Neural cell (in vitro differentiated cells): ENCODE results near the gene UNC119B. TPM values are rescaled to one million over a fixed set of nuclear protein-coding genes. Genes with fewer than 3 reads are reported as not detected.

Experiments
- H2AFZ ChIP-seq: fragments of 200-600, 300-800 bp; sonication (generic), shearing (Covaris generic); 2 replicates; pipeline ENCODE4 v1.6.0; 2014; ENCODE audit warnings: low read depth, mild to moderate bottlenecking, antibody characterized with exemption, low read length, moderate library complexity
- H3F3A ChIP-seq: fragments of 200-600 bp; shearing (Covaris generic); 2 replicates; pipeline ENCODE4 v1.6.1; 2016; ENCODE audit warnings: mild to moderate bottlenecking, moderate library complexity, mixed read lengths, antibody characterized with exemption, low read length; ENCODE audit not compliant: insufficient read depth, poor library complexity, severe bottlenecking
- H3K27ac ChIP-seq: fragments of 200-600, 300-800 bp; sonication (generic), shearing (Covaris generic); 2 replicates; pipeline ENCODE4 v1.5.1; 2014; ENCODE audit warnings: mild to moderate bottlenecking, low read length, moderate library complexity
- H3K27me3 ChIP-seq: fragments of 300-800, 200-600 bp; sonication (generic), shearing (Covaris generic); 2 replicates; pipeline ENCODE4 v1.6.0; 2014; ENCODE audit warnings: mild to moderate bottlenecking, low read depth, low read length, moderate library complexity; ENCODE audit not compliant: insufficient read depth
- H3K36me3 ChIP-seq: fragments of 300-800, 200-600 bp; sonication (generic), shearing (Covaris generic); 2 replicates; pipeline ENCODE4 v1.5.1; 2014; ENCODE audit warnings: mild to moderate bottlenecking, antibody characterized with exemption, low read length, moderate library complexity; ENCODE audit not compliant: insufficient read depth
- H3K4me2 ChIP-seq: fragments of 300-800, 200-600 bp; sonication (generic), shearing (Covaris generic); 2 replicates; pipeline ENCODE4 v1.6.0; 2014; ENCODE audit warnings: mild to moderate bottlenecking, low read length
- H3K4me3 ChIP-seq: fragments of 300-800, 200-600 bp; sonication (generic), shearing (Covaris generic); 2 replicates; pipeline ENCODE4 v1.5.1; 2014; ENCODE audit warnings: mild to moderate bottlenecking, low read length, moderate library complexity
- H3K79me2 ChIP-seq: fragments of 200-600 bp; shearing (Covaris generic); replicated peaks from 2 replicates; pipeline ENCODE4 v1.6.0; 2014; ENCODE audit warnings: mild to moderate bottlenecking, low read length, moderate library complexity; ENCODE audit not compliant: insufficient read depth
- H3K9ac ChIP-seq: fragments of 300-800, 200-600 bp; sonication (generic), shearing (Covaris generic); 2 replicates; pipeline ENCODE4 v1.6.1; 2016; ENCODE audit warnings: mild to moderate bottlenecking, low read length, mixed read lengths
- H3K9me2 ChIP-seq: fragments of 200-600 bp; shearing (Covaris generic); 2 replicates; pipeline ENCODE4 v1.6.1; 2016; ENCODE audit warnings: mild to moderate bottlenecking, low read length, mixed read lengths; ENCODE audit not compliant: insufficient read depth
- H3K9me3 ChIP-seq: fragments of 200-600, 300-800 bp; sonication (generic), shearing (Covaris generic); 2 replicates; pipeline ENCODE4 v1.6.1; 2016; ENCODE audit warnings: mild to moderate bottlenecking, mixed run types, low read length, moderate library complexity, mixed read lengths
- H4K20me1 ChIP-seq: fragments of 200-600 bp; shearing (Covaris generic); 2 replicates; pipeline ENCODE4 v1.6.1; 2016; ENCODE audit warnings: mild to moderate bottlenecking, mixed run types; ENCODE audit not compliant: insufficient read depth
- CTCF ChIP-seq: fragments of 450-650 bp; IDR thresholded peaks from 2 replicates; pipeline ENCODE4 v1.5.1; 2014; ENCODE audit warnings: antibody characterized with exemption, mild to moderate bottlenecking, moderate library complexity; ENCODE audit not compliant: poor library complexity, severe bottlenecking
- EP300 ChIP-seq: fragments of 450-650 bp; conservative IDR thresholded peaks from 2 replicates; pipeline ENCODE4 v1.6.1; 2014; ENCODE audit warnings: antibody characterized with exemption, mild to moderate bottlenecking, moderate library complexity; ENCODE audit not compliant: poor library complexity, severe bottlenecking
- EZH2 ChIP-seq: fragments of 200-600, 300-800 bp; shearing (Covaris generic), sonication (generic); IDR thresholded peaks from 2 replicates; pipeline ENCODE4 v1.6.1; 2014; ENCODE audit warnings: antibody characterized with exemption, low read length, borderline replicate concordance, mild to moderate bottlenecking; ENCODE audit not compliant: insufficient read depth, poor library complexity, severe bottlenecking
- MXI1 ChIP-seq: fragments of 450-650 bp; conservative IDR thresholded peaks from 2 replicates; pipeline ENCODE4 v1.6.1; 2014; ENCODE audit warnings: antibody characterized with exemption, mild to moderate bottlenecking; ENCODE audit not compliant: poor library complexity, severe bottlenecking
- POLR2AphosphoS5 ChIP-seq: IDR thresholded peaks from 2 replicates; pipeline ENCODE4 v1.6.1; 2012
- RAD21 ChIP-seq: fragments of 450-650 bp; conservative IDR thresholded peaks from 2 replicates; pipeline ENCODE4 v1.6.1; 2014; ENCODE audit warnings: antibody characterized with exemption, mild to moderate bottlenecking, moderate library complexity
- REST ChIP-seq: IDR thresholded peaks from 2 replicates; pipeline ENCODE4 v1.6.1; 2012; ENCODE audit warnings: borderline replicate concordance
- SMC3 ChIP-seq: fragments of 450-650 bp; conservative IDR thresholded peaks from 2 replicates; pipeline ENCODE4 v1.6.1; 2014; ENCODE audit warnings: antibody characterized with exemption, mild to moderate bottlenecking, moderate library complexity; ENCODE audit not compliant: poor library complexity
- TAF1 ChIP-seq: IDR thresholded peaks from 2 replicates; pipeline ENCODE4 v1.6.1; 2012; ENCODE audit warnings: low read depth
- polyA plus RNA-seq: library from polyadenylated mRNA; depleted of rRNA; stranded (reverse); fragments of >200 nt; gene quantifications from 2 replicates; pipeline ENCODE4 v1.2.3, GENCODE V29; 2014

Gene UNC119B
- polyA plus RNA-seq, 1 donor from 2014 or later: 17.3 TPM

DNA sequence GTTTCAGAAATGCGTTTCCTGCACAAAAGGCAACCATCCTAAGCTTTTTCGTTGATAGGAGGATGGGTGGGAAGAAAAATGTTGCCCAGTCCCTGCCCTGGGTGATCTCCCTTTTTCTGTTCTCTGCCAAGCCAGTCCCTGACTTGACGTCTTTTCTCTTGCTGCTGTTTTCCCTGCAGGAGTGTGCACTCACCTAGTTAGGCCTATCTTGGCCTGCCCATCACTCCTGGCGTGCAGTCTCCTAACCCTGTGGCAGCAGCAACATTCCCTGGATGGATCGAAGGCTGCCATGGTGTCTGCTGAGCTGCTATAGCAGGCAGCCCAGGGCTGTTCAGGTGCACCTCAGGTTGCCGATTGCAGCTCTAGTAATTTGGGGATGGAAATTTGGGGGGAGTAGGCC, 1.2 kb downstream of the UNC119B start:
- peaks cover 25% of the 10 kb centered on the region for H3K79me2 ChIP-seq
- H4K20me1 ChIP-seq: no peaks in the 10 kb centered on the region
- H2AFZ ChIP-seq: no peak overlapping the region

GRCh38 chr12:120712610-120713009, 2.4 kb downstream of the UNC119B start:
- peak overlapping the region; percentile 91 for H3K4me3 ChIP-seq
- peaks cover 25% of the 10 kb centered on the region for H3K79me2 ChIP-seq
- H3K27ac ChIP-seq: no peak overlapping the region
- H3K9ac ChIP-seq: no peak overlapping the region
- no peak overlapping the region for H2AFZ ChIP-seq
- no peaks in the 10 kb centered on the region for H3K9me2 ChIP-seq
- no peaks in the 10 kb centered on the region for H4K20me1 ChIP-seq
- H3K36me3 ChIP-seq: no peaks in the 10 kb centered on the region
- no peaks in the 10 kb centered on the region for H3K27me3 ChIP-seq
- no peak overlapping the region for H3K4me2 ChIP-seq
- peaks cover 3% of the 10 kb centered on the region for H3F3A ChIP-seq
- no peaks in the 10 kb centered on the region for H3K9me3 ChIP-seq
- no peak for TF ChIP-seq MXI1
- TF ChIP-seq EP300: no peak
- no peak for TF ChIP-seq SMC3
- TF ChIP-seq POLR2AphosphoS5: no peak
- no peak for TF ChIP-seq RAD21
- no peak for TF ChIP-seq EZH2
- no peak for TF ChIP-seq CTCF

More for the DNA sequence above, 1.2 kb downstream of the UNC119B start:
- H3K36me3 ChIP-seq: no peaks in the 10 kb centered on the region
- TF ChIP-seq TAF1 (no peak), EZH2 (no peak), SMC3 (no peak), CTCF (no peak), RAD21 (no peak), MXI1 (no peak), REST (no peak), POLR2AphosphoS5 (no peak), EP300 (no peak)
- H3K9me3 ChIP-seq: no peaks in the 10 kb centered on the region
- H3F3A ChIP-seq: peaks cover 3% of the 10 kb centered on the region
- peak overlapping the region; percentile 44 for H3K27ac ChIP-seq
- peak overlapping the region; percentile 84 for H3K9ac ChIP-seq
- H3K4me3 ChIP-seq: peak overlapping the region; percentile 91
- no peaks in the 10 kb centered on the region for H3K9me2 ChIP-seq
- no peaks in the 10 kb centered on the region for H3K27me3 ChIP-seq
- peak overlapping the region; percentile 84 for H3K4me2 ChIP-seq
